HG03280 (cell line): ENCODE measurements around the gene CCDC27.
"Not testable (repeated sequence)": the region's sequence is repeated elsewhere in the genome, so short reads cannot be mapped to it uniquely, and the experiment has no call there.

Experiments used
- ATAC-seq: cut with Tn5 transposase; IDR thresholded peaks from one replicate; pipeline ENCODE4 v1.9.1; 2021; ENCODE audit warnings: mild to moderate bottlenecking, moderate library complexity; ENCODE audit not compliant: unreplicated experiment

The CCDC27 gene

GRCh38 chr1:3717715-3718601 lies 34.3 kb upstream of the CCDC27 start:
- ATAC-seq = no peak

- ATAC-seq = no peak
These were observed 33.5 kb upstream of the CCDC27 start for GRCh38 chr1:3718764-3719163.

- ATAC-seq = no peak
These were observed 30.2 kb upstream of the CCDC27 start for GRCh38 chr1:3721955-3722465.

- no peak for ATAC-seq
These were observed 29.4 kb upstream of the CCDC27 start for GRCh38 chr1:3722846-3723245.

- ATAC-seq = not testable (repeated sequence)
These were observed 27.7 kb upstream of the CCDC27 start for GRCh38 chr1:3724416-3725030.

GRCh38 chr1:3725366-3725765 lies 26.9 kb upstream of the CCDC27 start:
- no peak for ATAC-seq

GRCh38 chr1:3727042-3727824 lies 25.0 kb upstream of the CCDC27 start:
- no peak for ATAC-seq

GRCh38 chr1:3727825-3728776 lies 24.1 kb upstream of the CCDC27 start:
- no peak for ATAC-seq

GRCh38 chr1:3729594-3730542 lies 22.4 kb upstream of the CCDC27 start:
- no peak for ATAC-seq

- no peak for ATAC-seq
These were observed 21.6 kb upstream of the CCDC27 start for GRCh38 chr1:3730543-3731247.

- ATAC-seq = no peak
These were observed 20.4 kb upstream of the CCDC27 start for GRCh38 chr1:3731583-3732433.

- ATAC-seq = no peak
These were observed 19.7 kb upstream of the CCDC27 start for GRCh38 chr1:3732434-3733093.

- ATAC-seq = no peak
These were observed 19.0 kb upstream of the CCDC27 start for GRCh38 chr1:3733094-3733882.

GRCh38 chr1:3733883-3734589 lies 18.2 kb upstream of the CCDC27 start:
- ATAC-seq = no peak

GRCh38 chr1:3734602-3735001 lies 17.6 kb upstream of the CCDC27 start:
- no peak for ATAC-seq
